CD4-positive, alpha-beta memory T cell (primary cell): ENCODE data around the gene CAP1. TPM values are rescaled to one million over a fixed set of nuclear protein-coding genes. Genes with fewer than 3 reads are reported as not detected.
"Not testable (repeated sequence)": the region's sequence is repeated elsewhere in the genome, so short reads cannot be mapped to it uniquely, and the experiment has no call there.

Experiments used
- CTCF ChIA-PET: fragments of 350-600 bp; sonication (Branson Sonifier 250); formaldehyde crosslinking; loops from one replicate; lab custom pipeline; 2021; ENCODE audit warnings: inconsistent platforms; ENCODE audit not compliant: partially characterized antibody; lab: Charles Lee
- POLR2A ChIA-PET: fragments of 350-600 bp; sonication (Branson Sonifier 250); formaldehyde crosslinking; loops from one replicate; lab custom pipeline; 2021; ENCODE audit not compliant: partially characterized antibody; lab: Charles Lee
- DNase-seq, 5 donors: peaks; one replicate each; pipeline versions ENCODE4 v3.0.0 to v3.0.0-alpha.2; 2020 to 2022; ENCODE audit warnings: mixed read lengths in 1 of 5
- H3K27ac ChIP-seq: one replicate; pipeline ENCODE4 v1.7.0; 2013; ENCODE audit warnings: low read depth, low read length
- H3K27me3 ChIP-seq: 2 replicates; pipeline ENCODE4 v1.7.0; 2013; ENCODE audit warnings: mild to moderate bottlenecking, low read length, moderate library complexity; ENCODE audit not compliant: insufficient read depth
- H3K36me3 ChIP-seq: 2 replicates; pipeline ENCODE4 v1.7.0; 2013; ENCODE audit warnings: mild to moderate bottlenecking, low read length, moderate library complexity; ENCODE audit not compliant: insufficient read depth
- H3K4me1 ChIP-seq: 2 replicates; pipeline ENCODE4 v1.7.0; 2013; ENCODE audit warnings: mild to moderate bottlenecking, low read length, moderate library complexity; ENCODE audit not compliant: insufficient read depth
- H3K4me3 ChIP-seq, 2 donors: one replicate each; pipeline ENCODE4 v1.7.0; 2013; ENCODE audit warnings: low read length in 2 of 2, mild to moderate bottlenecking in 1 of 2
- H3K9me3 ChIP-seq, 2 donors: one replicate each; pipeline ENCODE4 v1.7.0; 2013; ENCODE audit warnings: low read length in 2 of 2, control low read depth in 1 of 2; ENCODE audit not compliant: control insufficient read depth in 1 of 2
- H3K27ac Mint-ChIP-seq, 7 donors: one replicate each; pipeline ENCODE4 v1.8.0; 2020 to 2021; ENCODE audit warnings: mixed read lengths in 7 of 7, mild to moderate bottlenecking in 6 of 7, inconsistent platforms in 3 of 7, moderate library complexity in 3 of 7
- H3K27me3 Mint-ChIP-seq, 2 donors: one replicate each; pipeline ENCODE4 v1.8.0; 2020 to 2021; ENCODE audit warnings: mixed read lengths in 2 of 2
- H3K36me3 Mint-ChIP-seq, 2 donors: one replicate each; pipeline ENCODE4 v1.8.0; 2020 to 2021; ENCODE audit warnings: mixed read lengths in 2 of 2, inconsistent platforms in 1 of 2, mild to moderate bottlenecking in 1 of 2
- H3K4me1 Mint-ChIP-seq, 4 donors: one replicate each; pipeline ENCODE4 v1.8.0; 2020 to 2021; ENCODE audit warnings: mixed read lengths in 4 of 4, mild to moderate bottlenecking in 1 of 4
- H3K4me3 Mint-ChIP-seq, 8 donors: one replicate each; pipeline ENCODE4 v1.8.0; 2020 to 2021; ENCODE audit warnings: mixed read lengths in 8 of 8, mild to moderate bottlenecking in 7 of 8, moderate library complexity in 6 of 8, inconsistent platforms in 3 of 8
- H3K9me3 Mint-ChIP-seq, 8 donors: one replicate each; pipeline ENCODE4 v1.8.0; 2020 to 2021; ENCODE audit warnings: mixed read lengths in 8 of 8, mild to moderate bottlenecking in 5 of 8, inconsistent platforms in 3 of 8, moderate library complexity in 1 of 8
- intact Hi-C: fragments of 100-400 bp; cut with micrococcal nuclease; formaldehyde crosslinking; loops from one replicate; pipeline ENCODE4 v1.15.1; 2023
- polyA plus RNA-seq, 2 donors: library from polyadenylated mRNA; unstranded; fragments of 300-500 nt; fragmentation: Illumina TruSeq; gene quantifications; one replicate each; pipeline ENCODE4 v1.2.3, GENCODE V29; 2021
- total RNA-seq, 2 experiments: library from RNA; stranded (reverse); gene quantifications; one replicate each; pipeline ENCODE4 v1.2.3, GENCODE V29; 2021

CAP1 gene
- total and polyA plus RNA-seq, 4 experiments from 2014 or later, result 285 to 725 (median 467) TPM

- peaks cover 37% of the 10 kb centered on the region for H3K4me1 ChIP-seq
- H3K4me3 ChIP-seq, result no peak overlapping the region
- ChIA-PET CTCF (interaction anchor here (2.4 to 8.5 kb wide), 5 partner anchors 8 to 111 kb away, joined by 8 to 107 read pairs (median 26); no protein-coding TSS in a partner anchor), POLR2A (interaction anchor here (0.6 to 1.9 kb wide), 2 partner anchors 75 to 227 kb away, joined by 3 to 7 read pairs; partner anchors contain the start of gene MFSD2A)
- no peaks in the 10 kb centered on the region for H3K27me3 ChIP-seq
- Mint-ChIP-seq H3K4me1 (peaks cover 25 to 48% (median 37%) of the 10 kb centered on the region in 4 donors), H3K4me3 (no peak overlapping the region), H3K27me3 (no peaks in the 10 kb centered on the region), H3K9me3 (no peaks in the 10 kb centered on the region), H3K36me3 (no peaks in the 10 kb centered on the region), H3K27ac (peak overlapping the region in 2 of 7 donors; percentile 0 to 28)
- DNase-seq, result no peak
- no peaks in the 10 kb centered on the region for H3K36me3 ChIP-seq
- intact Hi-C loops, result no loop called here
- H3K27ac ChIP-seq, result no peak overlapping the region
- no peaks in the 10 kb centered on the region for H3K9me3 ChIP-seq
Observed at GRCh38 chr1:40030528-40031135, 9.9 kb upstream of the CAP1 start.

DNA sequence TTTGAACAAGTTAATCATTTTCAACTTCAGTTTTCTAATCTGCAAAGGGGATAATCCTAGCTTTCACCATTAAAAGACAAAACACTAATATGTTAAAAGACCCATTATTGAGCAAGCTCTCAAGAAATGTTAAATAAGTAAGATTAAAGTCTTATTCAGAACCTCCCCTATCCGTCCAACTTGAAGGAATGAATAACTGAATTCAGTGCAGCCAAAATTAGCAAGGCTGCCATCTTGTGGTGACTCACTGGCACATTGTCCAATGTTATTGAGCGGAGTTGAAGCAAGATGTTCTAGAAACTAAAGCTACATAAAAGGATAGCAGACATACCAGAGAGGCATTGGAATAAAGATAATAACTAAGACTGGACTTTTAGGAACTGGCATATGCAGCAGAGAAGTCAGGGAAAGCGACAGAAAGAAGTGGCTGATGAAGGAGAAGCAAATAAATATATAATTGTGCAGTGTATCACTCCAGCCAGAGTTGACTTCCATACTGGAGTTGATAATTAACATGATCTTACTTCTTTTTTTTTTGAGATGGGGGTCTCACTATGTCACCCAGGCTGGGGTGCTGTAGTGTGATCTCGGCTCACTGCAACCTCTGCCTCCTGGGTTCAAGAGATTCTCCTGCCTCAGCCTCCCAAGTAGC lies 8.2 kb upstream of the CAP1 start:
- Mint-ChIP-seq H3K4me3 (peak overlapping the region in 1 of 8 donors; percentile 32), H3K36me3 (no peaks in the 10 kb centered on the region), H3K4me1 (peaks cover 25 to 58% (median 43%) of the 10 kb centered on the region in 4 donors), H3K27ac (peak overlapping the region in 6 of 7 donors; percentile 5 to 92 (median 60)), H3K27me3 (no peaks in the 10 kb centered on the region), H3K9me3 (no peaks in the 10 kb centered on the region)
- POLR2A ChIA-PET, result interaction anchor here (0.6 to 1.9 kb wide), 5 partner anchors 19 to 113 kb away, joined by 3 to 7 read pairs (median 4); partner anchors contain the start of gene MFSD2A
- no peaks in the 10 kb centered on the region for H3K36me3 ChIP-seq
- peaks cover 48% of the 10 kb centered on the region for H3K4me1 ChIP-seq
- no peaks in the 10 kb centered on the region for H3K27me3 ChIP-seq
- intact Hi-C loops, result loop anchor here (1.0 to 2.0 kb wide), 3 partner anchors 59 to 216 kb away; no protein-coding TSS in a partner anchor
- no peaks in the 10 kb centered on the region for H3K9me3 ChIP-seq
- CTCF ChIA-PET, result interaction anchor here (0.9 to 8.5 kb wide), 33 partner anchors 8 to 283 kb away, joined by 3 to 107 read pairs (median 4); partner anchors contain the start of gene CAP1
- peak; percentile 44 to 53 (median 51) for DNase-seq
- H3K4me3 ChIP-seq, result no peak overlapping the region
- H3K27ac ChIP-seq, result no peak overlapping the region

DNA sequence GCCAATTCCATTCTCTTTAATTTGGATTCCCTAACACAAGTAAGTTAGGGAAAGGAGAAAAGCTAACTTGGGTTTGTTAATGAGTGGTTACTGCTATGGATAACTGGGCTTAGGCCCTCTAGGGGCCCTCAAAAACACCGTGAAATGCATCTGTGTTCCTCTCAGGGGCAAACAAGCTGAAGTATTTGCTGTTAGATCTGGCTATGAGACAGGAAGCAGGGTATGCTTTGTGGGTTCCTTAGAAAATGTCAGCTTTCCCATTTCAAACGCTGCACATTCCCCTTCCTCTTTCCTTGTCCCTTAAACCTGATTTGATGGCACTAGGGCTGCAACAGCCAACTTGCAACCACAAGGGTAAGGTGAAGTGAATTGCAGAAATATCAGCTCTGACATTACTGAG lies 5.7 kb upstream of the CAP1 start:
- Histone ChIP-seq H3K4me1 (peaks cover 64% of the 10 kb centered on the region), H3K27ac (peak overlapping the region; percentile 37), H3K36me3 (no peaks in the 10 kb centered on the region), H3K4me3 (no peak overlapping the region), H3K9me3 (no peaks in the 10 kb centered on the region), H3K27me3 (no peaks in the 10 kb centered on the region)
- POLR2A ChIA-PET, result interaction anchor here (0.8 to 1.6 kb wide), 4 partner anchors 10 to 656 kb away, joined by 3 to 4 read pairs (median 4); partner anchors contain the start of gene NFYC
- Mint-ChIP-seq H3K4me3 (peak overlapping the region in 7 of 8 donors; percentile 30 to 79 (median 57)), H3K4me1 (peaks cover 38 to 70% (median 54%) of the 10 kb centered on the region in 4 donors), H3K9me3 (no peaks in the 10 kb centered on the region), H3K27ac (peak overlapping the region; percentile 79 to 98 (median 89)), H3K36me3 (peaks cover 0 to 2% of the 10 kb centered on the region in 2 donors), H3K27me3 (no peaks in the 10 kb centered on the region)
- CTCF ChIA-PET, result interaction anchor here (0.9 to 8.5 kb wide), 6 partner anchors 10 to 219 kb away, joined by 3 to 107 read pairs (median 5); partner anchors contain the start of gene MYCL
- peak in 3 of 5 donors; percentile 20 to 29 (median 28) for DNase-seq
- intact Hi-C loops, result no loop called here

GRCh38 chr1:40036574-40036973 lies 4.0 kb upstream of the CAP1 start:
- intact Hi-C loops, result no loop called here
- ChIA-PET POLR2A (no interaction called here), CTCF (no interaction called here)

DNA sequence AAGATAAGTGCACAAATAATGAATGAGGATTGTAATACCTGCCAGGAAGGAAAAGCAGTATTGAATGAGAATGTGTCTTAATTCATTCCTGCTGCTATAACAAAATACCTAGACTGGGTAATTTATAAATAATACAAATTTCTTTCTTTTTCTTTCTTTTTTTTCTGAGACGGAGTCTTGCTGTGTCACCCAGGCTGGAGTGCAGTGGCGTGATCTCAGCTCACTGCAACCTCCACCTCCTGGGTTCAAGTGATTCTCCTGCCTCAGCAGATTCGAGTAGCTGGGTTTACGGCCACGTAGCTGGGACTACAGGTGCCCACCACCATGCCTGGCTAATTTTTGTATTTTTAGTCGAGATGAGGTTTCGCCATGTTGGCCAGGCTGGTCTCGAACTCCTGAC lies 3.3 kb upstream of the CAP1 start:
- H3K4me3 Mint-ChIP-seq, intact Hi-C loops, H3K27me3 Mint-ChIP-seq, H3K36me3 ChIP-seq, H3K4me3 ChIP-seq, H3K27ac ChIP-seq, H3K9me3 ChIP-seq, H3K27me3 ChIP-seq, DNase-seq, H3K9me3 Mint-ChIP-seq: not testable (repeated sequence)
- Mint-ChIP-seq H3K27ac (peak overlapping the region in 3 of 7 donors; percentile 78 to 92 (median 81)), H3K4me1 (peaks cover 41 to 82% (median 53%) of the 10 kb centered on the region in 4 donors), H3K36me3 (peaks cover 13 to 21% of the 10 kb centered on the region in 2 donors)
- peaks cover 69% of the 10 kb centered on the region for H3K4me1 ChIP-seq
- CTCF ChIA-PET, result interaction anchor here (0.8 to 1.6 kb wide), 4 partner anchors 13 to 238 kb away, joined by 3 to 5 read pairs (median 4); no protein-coding TSS in a partner anchor
- POLR2A ChIA-PET, result interaction anchor here (0.5 to 6.2 kb wide), 4 partner anchors 9 to 81 kb away, joined by 3 to 115 read pairs (median 4); no protein-coding TSS in a partner anchor

More at GRCh38 chr1:40036574-40036973, 4.0 kb upstream of the CAP1 start:
- H3K27me3 ChIP-seq, result no peaks in the 10 kb centered on the region
- H3K4me3 ChIP-seq, result no peak overlapping the region
- peaks cover 38 to 78% (median 50%) of the 10 kb centered on the region in 4 donors for H3K4me1 Mint-ChIP-seq
- no peak for DNase-seq
- no peak overlapping the region for H3K4me3 Mint-ChIP-seq
- H3K9me3 ChIP-seq, result no peaks in the 10 kb centered on the region
- peak overlapping the region in 4 of 7 donors; percentile 12 to 86 (median 80) for H3K27ac Mint-ChIP-seq
- no peak overlapping the region for H3K27ac ChIP-seq
- H3K36me3 ChIP-seq, result no peaks in the 10 kb centered on the region
- H3K36me3 Mint-ChIP-seq, result peaks cover 7 to 17% of the 10 kb centered on the region in 2 donors
- peaks cover 65% of the 10 kb centered on the region for H3K4me1 ChIP-seq
- H3K9me3 Mint-ChIP-seq, result no peaks in the 10 kb centered on the region
- H3K27me3 Mint-ChIP-seq, result no peaks in the 10 kb centered on the region

DNA sequence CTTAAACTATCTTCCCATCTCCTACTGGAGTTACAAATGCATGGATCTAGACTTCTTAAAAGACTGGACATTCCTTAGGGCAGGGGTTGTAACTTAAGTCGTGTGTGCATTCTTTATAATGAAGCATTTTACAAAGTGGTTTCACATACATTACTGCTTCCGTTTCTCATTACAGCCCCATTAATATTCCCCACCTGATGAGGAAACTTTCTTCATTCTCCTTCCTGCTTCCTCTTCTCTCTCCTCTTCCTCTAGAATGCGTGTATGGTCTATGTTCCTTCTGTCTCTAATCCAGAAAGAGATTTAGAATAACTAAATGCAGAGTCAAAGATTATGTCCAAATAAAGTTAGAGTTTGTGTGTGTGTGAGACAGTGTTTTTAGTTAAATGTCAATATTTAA lies 1.8 kb upstream of the CAP1 start:
- intact Hi-C loops, result loop anchor here (1.0 kb wide), 1 partner anchor 40 kb away; no protein-coding TSS in a partner anchor

More for the DNA sequence above, 1.8 kb upstream of the CAP1 start:
- DNase-seq, result no peak
- peaks cover 21 to 29% of the 10 kb centered on the region in 2 donors for H3K36me3 Mint-ChIP-seq
- peak overlapping the region; percentile 80 to 99 (median 97) for H3K27ac Mint-ChIP-seq
- Histone ChIP-seq H3K27me3 (no peaks in the 10 kb centered on the region), H3K27ac (peak overlapping the region; percentile 86), H3K4me3 (no peak overlapping the region), H3K36me3 (no peaks in the 10 kb centered on the region), H3K9me3 (no peaks in the 10 kb centered on the region), H3K4me1 (peaks cover 77% of the 10 kb centered on the region)
- H3K4me1 Mint-ChIP-seq, result peaks cover 44 to 86% (median 56%) of the 10 kb centered on the region in 4 donors
- CTCF ChIA-PET, result interaction anchor here (0.8 to 2.5 kb wide), 18 partner anchors 11 to 277 kb away, joined by 3 to 14 read pairs (median 4); no protein-coding TSS in a partner anchor
- H3K4me3 Mint-ChIP-seq, result peak overlapping the region; percentile 23 to 98 (median 92)
- H3K9me3 Mint-ChIP-seq, result no peaks in the 10 kb centered on the region
- H3K27me3 Mint-ChIP-seq, result no peaks in the 10 kb centered on the region
- POLR2A ChIA-PET, result interaction anchor here (0.7 to 6.2 kb wide), 11 partner anchors 9 to 221 kb away, joined by 3 to 115 read pairs (median 8); no protein-coding TSS in a partner anchor
